Astrocyte (in vitro differentiated cells and primary cell): ENCODE results near the gene FAM131C. TPM values are rescaled to one million over a fixed set of nuclear protein-coding genes. Genes with fewer than 3 reads are reported as not detected.

Source experiments
- DNase-seq: peaks from one replicate; pipeline ENCODE4 v3.0.0-alpha.2; 2010; ENCODE audit warnings: low read depth
- FAIRE-seq: peaks from 2 replicates; lab custom pipeline; 2011; peaks lifted over from hg19 to GRCh38; lab: Jason Lieb, UNC
- H2AFZ ChIP-seq: 2 replicates; pipeline ENCODE4 v1.6.0; 2012; ENCODE audit warnings: low read depth, low read length, inconsistent platforms
- H3K27ac ChIP-seq: 2 replicates; pipeline ENCODE4 v1.5.1; 2011; ENCODE audit warnings: low read depth, low read length, inconsistent platforms
- H3K27me3 ChIP-seq: 2 replicates; pipeline ENCODE4 v1.6.0; 2011; ENCODE audit warnings: low read length, inconsistent platforms; ENCODE audit not compliant: insufficient read depth
- H3K36me3 ChIP-seq: 2 replicates; pipeline ENCODE4 v1.5.1; 2011; ENCODE audit warnings: low read length, inconsistent platforms; ENCODE audit not compliant: insufficient read depth
- H3K4me1 ChIP-seq: 2 replicates; pipeline ENCODE4 v1.5.1; 2011; ENCODE audit warnings: low read length, inconsistent platforms; ENCODE audit not compliant: insufficient read depth
- H3K4me2 ChIP-seq: 2 replicates; pipeline ENCODE4 v1.6.0; 2012; ENCODE audit warnings: low read length, inconsistent platforms
- H3K4me3 ChIP-seq: 2 replicates; pipeline ENCODE4 v1.5.1; 2011; ENCODE audit warnings: low read depth, mild to moderate bottlenecking, low read length, inconsistent platforms; ENCODE audit not compliant: insufficient read depth
- H3K79me2 ChIP-seq: 2 replicates; pipeline ENCODE4 v1.6.0; 2012; ENCODE audit warnings: mild to moderate bottlenecking, low read length, inconsistent platforms; ENCODE audit not compliant: insufficient read depth
- H3K9ac ChIP-seq: 2 replicates; pipeline ENCODE4 v1.6.0; 2012; ENCODE audit warnings: mild to moderate bottlenecking, low read length, inconsistent platforms
- H3K9me3 ChIP-seq: 2 replicates; pipeline ENCODE4 v1.5.1; 2012; ENCODE audit warnings: low read depth, mild to moderate bottlenecking, low read length, inconsistent platforms; ENCODE audit not compliant: insufficient read depth
- H4K20me1 ChIP-seq: 2 replicates; pipeline ENCODE4 v1.6.0; 2012; ENCODE audit warnings: low read length, inconsistent platforms; ENCODE audit not compliant: insufficient read depth
- H3K27ac Mint-ChIP-seq: one replicate; pipeline ENCODE4 v1.8.0; 2021; ENCODE audit warnings: mild to moderate bottlenecking, mixed read lengths; ENCODE audit not compliant: unreplicated experiment
- H3K27me3 Mint-ChIP-seq: one replicate; pipeline ENCODE4 v1.8.0; 2021; ENCODE audit warnings: low read depth, mixed read lengths; ENCODE audit not compliant: unreplicated experiment
- H3K36me3 Mint-ChIP-seq: one replicate; pipeline ENCODE4 v1.8.0; 2021; ENCODE audit warnings: low read depth, mixed read lengths; ENCODE audit not compliant: unreplicated experiment
- H3K4me1 Mint-ChIP-seq: one replicate; pipeline ENCODE4 v1.8.0; 2021; ENCODE audit warnings: low read depth, mixed read lengths; ENCODE audit not compliant: unreplicated experiment
- H3K4me3 Mint-ChIP-seq: one replicate; pipeline ENCODE4 v1.8.0; 2021; ENCODE audit warnings: mild to moderate bottlenecking, moderate library complexity, mixed read lengths; ENCODE audit not compliant: unreplicated experiment
- H3K9me3 Mint-ChIP-seq: one replicate; pipeline ENCODE4 v1.8.0; 2021; ENCODE audit warnings: mild to moderate bottlenecking, mixed read lengths; ENCODE audit not compliant: unreplicated experiment
- EZH2 ChIP-seq: IDR thresholded peaks from 2 replicates; pipeline ENCODE4 v1.6.1; 2012; ENCODE audit warnings: mild to moderate bottlenecking, low read length, inconsistent platforms; ENCODE audit not compliant: insufficient read depth
- total RNA-seq: library from RNA; stranded (reverse); gene quantifications from 2 replicates; pipeline ENCODE4 v1.2.1, GENCODE V29; 2021
- TF ChIP-seq, protein P1 (sequence below): IDR thresholded peaks from 2 replicates; pipeline ENCODE4 v1.5.1; 2011; ENCODE audit warnings: low read depth, mild to moderate bottlenecking, inconsistent platforms, low read length, moderate library complexity; ENCODE audit not compliant: insufficient read depth

Gene FAM131C
- total RNA-seq, 1 donor from 2014 or later = 0.11 TPM

DNA sequence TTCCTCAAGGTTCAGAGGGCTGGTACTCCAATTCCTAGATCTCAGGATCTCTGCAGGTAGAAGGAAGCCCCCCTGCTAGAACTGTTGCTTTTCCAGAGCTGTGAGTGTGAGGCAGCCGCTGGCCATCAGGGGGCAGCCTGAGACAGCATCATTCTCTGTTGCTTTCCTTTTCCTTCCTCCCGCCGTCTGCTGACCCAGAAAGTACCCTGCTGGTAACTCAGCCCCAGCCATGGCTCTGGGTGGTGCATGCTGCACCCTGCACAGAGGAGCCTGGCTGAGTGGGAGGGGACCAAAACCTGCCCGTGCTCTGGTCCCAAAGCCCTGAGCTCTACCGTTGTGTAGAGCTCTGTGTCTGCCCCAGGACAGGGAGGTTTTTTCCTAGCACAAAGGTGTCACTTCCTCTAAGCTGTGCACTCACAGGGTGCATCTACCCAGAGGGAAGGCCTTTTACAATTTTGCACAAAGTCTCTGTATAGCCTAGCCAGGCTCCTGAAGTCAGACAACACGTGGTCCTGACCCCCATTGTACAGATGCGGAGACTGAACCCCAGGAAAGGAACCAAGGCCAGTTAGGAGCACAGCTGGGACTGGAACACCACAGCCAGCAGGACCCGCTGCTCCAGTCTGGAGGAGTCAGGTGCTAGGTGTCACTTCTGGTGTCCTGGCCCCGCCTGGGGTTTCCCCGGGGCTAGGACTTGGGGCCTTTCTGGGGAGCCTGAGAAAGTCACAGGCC, 5.6 kb upstream of the FAM131C start:
- no peak for TF ChIP-seq EZH2
- TF ChIP-seq, protein P1, sequence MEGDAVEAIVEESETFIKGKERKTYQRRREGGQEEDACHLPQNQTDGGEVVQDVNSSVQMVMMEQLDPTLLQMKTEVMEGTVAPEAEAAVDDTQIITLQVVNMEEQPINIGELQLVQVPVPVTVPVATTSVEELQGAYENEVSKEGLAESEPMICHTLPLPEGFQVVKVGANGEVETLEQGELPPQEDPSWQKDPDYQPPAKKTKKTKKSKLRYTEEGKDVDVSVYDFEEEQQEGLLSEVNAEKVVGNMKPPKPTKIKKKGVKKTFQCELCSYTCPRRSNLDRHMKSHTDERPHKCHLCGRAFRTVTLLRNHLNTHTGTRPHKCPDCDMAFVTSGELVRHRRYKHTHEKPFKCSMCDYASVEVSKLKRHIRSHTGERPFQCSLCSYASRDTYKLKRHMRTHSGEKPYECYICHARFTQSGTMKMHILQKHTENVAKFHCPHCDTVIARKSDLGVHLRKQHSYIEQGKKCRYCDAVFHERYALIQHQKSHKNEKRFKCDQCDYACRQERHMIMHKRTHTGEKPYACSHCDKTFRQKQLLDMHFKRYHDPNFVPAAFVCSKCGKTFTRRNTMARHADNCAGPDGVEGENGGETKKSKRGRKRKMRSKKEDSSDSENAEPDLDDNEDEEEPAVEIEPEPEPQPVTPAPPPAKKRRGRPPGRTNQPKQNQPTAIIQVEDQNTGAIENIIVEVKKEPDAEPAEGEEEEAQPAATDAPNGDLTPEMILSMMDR = peak; percentile 81
- H3K4me1 Mint-ChIP-seq = peaks cover 2% of the 10 kb centered on the region
- no peak overlapping the region for H3K4me3 Mint-ChIP-seq
- no peak overlapping the region for H3K9ac ChIP-seq
- H2AFZ ChIP-seq = peak overlapping the region; percentile 58
- H3K9me3 Mint-ChIP-seq = no peaks in the 10 kb centered on the region
- no peak overlapping the region for H3K4me3 ChIP-seq
- peaks cover 30% of the 10 kb centered on the region for H3K4me1 ChIP-seq
- no peaks in the 10 kb centered on the region for H3K36me3 Mint-ChIP-seq
- H3K9me3 ChIP-seq = no peaks in the 10 kb centered on the region
- FAIRE-seq = no peak
- H3K27me3 Mint-ChIP-seq = peaks cover 22% of the 10 kb centered on the region
- H3K4me2 ChIP-seq = peak overlapping the region; percentile 52
- peak overlapping the region; percentile 80 for H3K27ac Mint-ChIP-seq
- no peaks in the 10 kb centered on the region for H3K27me3 ChIP-seq
- DNase-seq = peak; percentile 35
- no peak overlapping the region for H3K27ac ChIP-seq
- H4K20me1 ChIP-seq = no peaks in the 10 kb centered on the region
- H3K36me3 ChIP-seq = no peaks in the 10 kb centered on the region
- H3K79me2 ChIP-seq = no peaks in the 10 kb centered on the region

DNA sequence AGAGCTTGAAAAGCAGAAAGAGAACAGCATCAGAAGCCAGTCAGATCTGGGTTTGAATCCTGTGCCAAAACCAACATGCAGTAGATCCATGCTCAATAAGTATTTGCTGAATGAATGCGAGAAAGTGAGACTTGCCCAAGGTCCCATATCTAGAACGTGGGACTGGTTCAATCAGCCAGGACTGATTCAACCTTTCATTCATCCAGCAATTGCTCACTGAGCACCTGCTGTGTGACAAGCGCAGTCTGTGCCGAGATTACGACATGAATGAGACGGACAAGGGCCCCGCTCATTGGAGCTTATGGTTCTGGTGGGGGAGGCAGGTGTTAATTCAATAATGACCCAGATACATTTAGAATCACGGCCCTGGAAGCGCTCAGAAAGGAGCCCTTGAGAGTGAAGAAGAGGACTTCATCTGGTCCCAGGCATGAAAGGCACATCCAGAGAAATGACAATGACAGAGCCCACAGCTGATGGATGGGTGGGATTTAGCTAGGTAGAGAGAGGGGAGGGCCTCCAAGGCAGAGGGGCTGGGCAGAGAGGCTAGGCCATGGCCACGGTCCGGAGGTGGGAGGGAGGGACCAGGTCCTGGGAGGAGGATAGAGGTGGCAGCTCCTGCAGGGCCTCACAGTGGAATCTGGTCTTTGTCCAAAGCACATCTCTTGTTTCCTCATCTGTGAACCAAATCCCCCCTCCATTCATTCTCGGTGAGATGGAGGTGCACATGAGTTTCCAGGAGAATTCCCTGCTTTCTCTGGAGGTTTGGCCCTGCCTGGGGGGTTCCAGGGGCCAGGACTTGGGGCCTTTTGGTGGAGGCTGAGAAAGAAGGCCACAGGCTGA, 4.2 kb upstream of the FAM131C start:
- H3K4me1 ChIP-seq = peaks cover 35% of the 10 kb centered on the region
- H3K36me3 Mint-ChIP-seq = no peaks in the 10 kb centered on the region
- no peak overlapping the region for H2AFZ ChIP-seq
- no peaks in the 10 kb centered on the region for H3K9me3 ChIP-seq
- FAIRE-seq = no peak
- no peak overlapping the region for H3K4me3 ChIP-seq
- H3K79me2 ChIP-seq = no peaks in the 10 kb centered on the region
- H3K9me3 Mint-ChIP-seq = no peaks in the 10 kb centered on the region
- H3K4me1 Mint-ChIP-seq = peaks cover 5% of the 10 kb centered on the region
- peak overlapping the region; percentile 28 for H3K27ac Mint-ChIP-seq
- peaks cover 25% of the 10 kb centered on the region for H3K27me3 Mint-ChIP-seq
- no peak overlapping the region for H3K4me3 Mint-ChIP-seq
- H3K36me3 ChIP-seq = no peaks in the 10 kb centered on the region
- no peaks in the 10 kb centered on the region for H3K27me3 ChIP-seq
- no peak overlapping the region for H3K27ac ChIP-seq
- H3K4me2 ChIP-seq = peak overlapping the region; percentile 48
- H4K20me1 ChIP-seq = no peaks in the 10 kb centered on the region
- TF ChIP-seq EZH2 = no peak
- TF ChIP-seq, protein P1 = no peak
- DNase-seq = peak; percentile 13
- H3K9ac ChIP-seq = no peak overlapping the region
